ENCODE results near the gene INHBE. TPM values are rescaled to one million over a fixed set of nuclear protein-coding genes. Genes with fewer than 3 reads are reported as not detected.

Gene INHBE
- total and polyA plus RNA-seq, 4 donors, result 17.6 to 181 (median 110) TPM

DNA sequence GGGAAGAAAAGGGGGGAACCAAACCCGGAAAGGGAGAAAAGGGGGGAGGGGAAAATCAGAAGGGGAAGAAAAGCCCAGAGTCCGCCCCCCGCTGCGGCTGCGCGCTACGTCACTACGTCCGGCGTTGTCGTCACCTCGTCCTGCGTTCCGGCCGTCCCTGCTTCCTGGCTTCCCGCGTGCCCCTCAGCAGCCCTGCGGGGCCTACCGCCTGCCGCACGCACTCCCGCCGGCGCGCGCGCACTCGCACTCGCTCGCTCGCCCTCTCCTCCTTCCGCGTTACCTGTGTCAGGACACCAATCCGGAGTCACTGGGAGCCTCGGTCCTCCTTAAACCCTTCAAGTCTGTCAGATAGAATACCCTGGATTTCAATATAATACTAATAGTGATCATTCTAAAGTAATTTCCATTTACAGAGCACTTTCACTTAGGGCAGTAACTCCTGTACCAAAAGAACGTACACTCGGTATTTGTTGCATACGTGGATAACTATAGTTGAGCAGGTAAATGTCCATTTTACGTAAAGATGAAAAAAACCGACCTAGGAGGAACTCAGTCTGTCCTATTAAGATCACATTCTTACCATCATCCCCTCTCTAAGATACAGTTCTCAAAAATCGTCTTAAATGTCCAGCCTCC, 24.1 kb upstream of the INHBE start, which contains the start of gene R3HDM2 (continued):
- TF ChIP-seq, protein P1, sequence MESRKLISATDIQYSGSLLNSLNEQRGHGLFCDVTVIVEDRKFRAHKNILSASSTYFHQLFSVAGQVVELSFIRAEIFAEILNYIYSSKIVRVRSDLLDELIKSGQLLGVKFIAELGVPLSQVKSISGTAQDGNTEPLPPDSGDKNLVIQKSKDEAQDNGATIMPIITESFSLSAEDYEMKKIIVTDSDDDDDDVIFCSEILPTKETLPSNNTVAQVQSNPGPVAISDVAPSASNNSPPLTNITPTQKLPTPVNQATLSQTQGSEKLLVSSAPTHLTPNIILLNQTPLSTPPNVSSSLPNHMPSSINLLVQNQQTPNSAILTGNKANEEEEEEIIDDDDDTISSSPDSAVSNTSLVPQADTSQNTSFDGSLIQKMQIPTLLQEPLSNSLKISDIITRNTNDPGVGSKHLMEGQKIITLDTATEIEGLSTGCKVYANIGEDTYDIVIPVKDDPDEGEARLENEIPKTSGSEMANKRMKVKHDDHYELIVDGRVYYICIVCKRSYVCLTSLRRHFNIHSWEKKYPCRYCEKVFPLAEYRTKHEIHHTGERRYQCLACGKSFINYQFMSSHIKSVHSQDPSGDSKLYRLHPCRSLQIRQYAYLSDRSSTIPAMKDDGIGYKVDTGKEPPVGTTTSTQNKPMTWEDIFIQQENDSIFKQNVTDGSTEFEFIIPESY (IDR thresholded peaks at IDR 0.05), result no peak
- TF ChIP-seq FOXA1 (IDR thresholded peaks at IDR 0.05), result no peak
- peak; percentile 43 for TF ChIP-seq TAF1 (conservative IDR thresholded peaks at IDR 0.05)
- peak; percentile 77 for TF ChIP-seq REST (IDR thresholded peaks at IDR 0.05)
- TF ChIP-seq RXRA (IDR thresholded peaks at IDR 0.05), result no peak
- peak; percentile 54 for TF ChIP-seq SP1 (IDR thresholded peaks at IDR 0.05)

DNA sequence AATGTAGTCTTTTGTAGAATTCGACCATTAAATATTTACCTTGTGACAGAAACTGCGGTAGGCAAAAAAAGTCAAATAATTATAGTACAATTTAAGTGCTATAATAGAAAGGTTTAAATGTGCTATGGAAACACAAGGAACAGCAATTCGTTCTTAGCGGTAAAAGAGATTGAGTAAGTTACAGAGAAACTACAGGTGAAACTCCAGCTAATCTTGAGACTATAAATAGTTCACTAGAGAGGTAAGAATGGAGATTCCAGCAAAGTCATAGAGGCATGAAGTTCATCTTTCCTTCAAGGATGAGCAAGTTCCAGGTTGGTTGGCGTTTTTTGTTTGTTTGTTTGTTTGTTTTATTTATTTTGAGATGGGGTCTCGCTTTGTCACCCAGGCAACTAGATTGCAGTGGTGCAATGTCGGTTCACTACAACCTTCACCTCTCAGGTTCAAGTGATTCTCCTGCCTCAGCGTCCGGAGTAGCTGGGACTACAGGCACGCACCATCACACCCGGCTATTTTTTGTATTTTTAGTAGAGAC, 23.4 kb upstream of the INHBE start:
- Histone ChIP-seq H3K4me1 (ENCODE audit: control insufficient read depth in 4 of 4, insufficient read depth in 4 of 4, low read length in 3 of 4) (peaks cover 0 to 17% (median 2%) of the 10 kb centered on the region in 4 donors), H3K36me3 (ENCODE audit: control insufficient read depth in 4 of 4, insufficient read depth in 3 of 4, low read depth in 1 of 4, low read length in 3 of 4) (no peaks in the 10 kb centered on the region), H3K9ac (ENCODE audit: low read depth in 1 of 2, low read length in 2 of 2) (peak overlapping the region; percentile 98 to 100), H3K9me3 (ENCODE audit: control insufficient read depth in 4 of 4, low read length in 3 of 4) (no peaks in the 10 kb centered on the region), H3K4me3 (ENCODE audit: low read depth in 1 of 3, low read length in 3 of 3) (peak overlapping the region; percentile 61 to 92 (median 72)), H3K27me3 (ENCODE audit: control insufficient read depth in 4 of 4, insufficient read depth in 4 of 4, low read length in 3 of 4) (no peaks in the 10 kb centered on the region), H3K27ac (ENCODE audit: low read depth in 1 of 2, low read length in 2 of 2) (peak overlapping the region; percentile 98 to 99)
- WGBS, result 40% methylated on average over 11 of the region's 11 CpGs
- no peak for DNase-seq (ENCODE audit: low spot score)
- TF ChIP-seq EGR1 (IDR thresholded peaks at IDR 0.05; ENCODE audit: low read depth in 2 of 2), result no peak
- TF ChIP-seq YY1 (IDR thresholded peaks at IDR 0.05), result peak; percentile 29

GRCh38 chr12:57433370-57433769, 21.7 kb upstream of the INHBE start:
- H3K4me3 ChIP-seq (ENCODE audit: low read depth in 1 of 3, low read length in 3 of 3), result peak overlapping the region in 1 of 3 donors; percentile 14
- no peaks in the 10 kb centered on the region for H3K9me3 ChIP-seq (ENCODE audit: control insufficient read depth in 4 of 4, low read length in 3 of 4)
- peak overlapping the region; percentile 90 to 93 for H3K27ac ChIP-seq (ENCODE audit: low read depth in 1 of 2, low read length in 2 of 2)
- H3K36me3 ChIP-seq (ENCODE audit: control insufficient read depth in 4 of 4, insufficient read depth in 3 of 4, low read depth in 1 of 4, low read length in 3 of 4), result no peaks in the 10 kb centered on the region
- TF ChIP-seq HNF4G (IDR thresholded peaks at IDR 0.05), result no peak
- no peak for DNase-seq (ENCODE audit: low spot score)
- 78% methylated on average over 3 of the region's 3 CpGs for WGBS
- no peaks in the 10 kb centered on the region for H3K27me3 ChIP-seq (ENCODE audit: control insufficient read depth in 4 of 4, insufficient read depth in 4 of 4, low read length in 3 of 4)
- H3K4me1 ChIP-seq (ENCODE audit: control insufficient read depth in 4 of 4, insufficient read depth in 4 of 4, low read length in 3 of 4), result peaks cover 0 to 21% (median 5%) of the 10 kb centered on the region in 4 donors
- H3K9ac ChIP-seq (ENCODE audit: low read depth in 1 of 2, low read length in 2 of 2), result no peak overlapping the region
